ENCODE measurements around the gene CDC34. TPM values are rescaled to one million over a fixed set of nuclear protein-coding genes. Genes with fewer than 3 reads are reported as not detected.

CDC34 gene
- total RNA-seq, 1 experiment from 2014 or later, result 87.4 TPM

DNA sequence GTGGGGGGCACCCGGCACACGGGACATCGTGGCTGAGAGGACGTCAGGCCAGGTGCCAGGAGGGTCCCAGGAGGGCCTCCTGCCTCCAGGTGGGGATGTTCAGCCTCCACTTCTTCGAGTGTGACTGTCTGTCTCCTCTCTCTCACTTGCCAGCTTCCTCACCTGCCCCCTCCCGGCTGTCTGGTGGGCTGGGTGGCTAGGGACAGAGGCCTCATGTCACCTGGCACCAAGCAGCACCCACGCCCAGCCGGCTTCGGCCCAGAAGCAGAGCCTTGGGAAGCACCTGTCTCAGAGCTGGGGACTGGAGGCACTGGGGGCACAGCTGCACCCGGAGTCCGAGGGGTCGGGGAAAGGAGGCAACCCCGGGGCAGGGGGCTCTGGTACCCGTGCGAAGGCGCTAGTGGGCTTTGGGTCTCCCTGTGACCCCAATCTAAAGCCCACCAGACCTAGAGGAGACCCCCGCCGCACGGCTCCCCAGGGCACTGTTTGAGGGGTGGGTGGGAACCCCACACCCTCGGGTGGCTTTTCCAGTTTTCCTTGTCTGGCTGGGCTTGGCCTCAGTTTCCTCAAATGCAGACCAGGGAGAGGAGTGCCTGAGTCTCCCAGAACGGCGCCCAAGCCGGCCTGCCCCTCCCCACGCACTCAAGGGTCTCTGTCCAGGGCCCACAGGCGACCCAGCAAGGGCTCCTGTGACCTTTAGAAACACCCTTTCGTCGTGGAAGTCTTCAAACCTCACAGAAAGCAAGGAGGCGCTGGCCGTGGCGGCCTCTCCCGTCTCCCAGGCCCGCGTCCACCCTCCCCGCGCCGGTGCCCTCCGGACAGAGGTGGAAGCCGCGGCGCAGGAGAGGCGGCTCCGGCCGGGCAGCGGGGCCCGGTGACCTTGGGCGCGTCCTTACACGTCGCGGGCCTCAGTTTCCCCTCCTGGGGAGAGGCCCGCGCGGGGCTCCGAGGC, 57.5 kb downstream of the CDC34 start:
- ChIA-PET RAD21 (ENCODE audit: low non-redundant PET in 1 of 2, low total read pairs in 2 of 2, uncharacterized antibody in 2 of 2, unreplicated experiment in 2 of 2) (no interaction called here), POLR2A (no interaction called here), CTCF (interaction anchor here (0.7 kb wide), 1 partner anchor 13 kb away, joined by 4 read pairs; no protein-coding TSS in a partner anchor)
- intact Hi-C loops (cut with micrococcal nuclease), result loop anchor here (1.0 to 2.0 kb wide), 2 partner anchors 43 to 146 kb away; no protein-coding TSS in a partner anchor
- H3K4me1 ChIP-seq (ENCODE audit: control insufficient read depth in 1 of 2, insufficient read depth in 2 of 2, low read length in 2 of 2), result peaks cover 15 to 22% of the 10 kb centered on the region in 2 experiments
- no peak for TF ChIP-seq JUND (IDR thresholded peaks at IDR 0.05)
- no peak for TF ChIP-seq POLR2AphosphoS5 (IDR thresholded peaks at IDR 0.05; ENCODE audit: low read depth, low read length)
- TF ChIP-seq POLR2A (IDR thresholded peaks at IDR 0.05; ENCODE audit: borderline replicate concordance, extremely low read depth, insufficient read depth, insufficient read length), result no peak
- TF ChIP-seq RAD21 (IDR thresholded peaks at IDR 0.05; ENCODE audit: low read depth), result no peak
- TF ChIP-seq YY1 (IDR thresholded peaks at IDR 0.05; ENCODE audit: extremely low read depth, insufficient replicate concordance, low read depth, low read length), result no peak
- no peak for TF ChIP-seq CEBPB (IDR thresholded peaks at IDR 0.05; ENCODE audit: low read depth)
- no peak for TF ChIP-seq EZH2phosphoT487 (IDR thresholded peaks at IDR 0.05; ENCODE audit: borderline replicate concordance)
- TF ChIP-seq FOSL1 (IDR thresholded peaks at IDR 0.05; ENCODE audit: low read depth), result no peak
- TF ChIP-seq CBX3 (IDR thresholded peaks at IDR 0.05; ENCODE audit: low read depth), result no peak
- no peak for TF ChIP-seq SIN3A (IDR thresholded peaks at IDR 0.05; ENCODE audit: low read depth)
- no peak for TF ChIP-seq ZFX (IDR thresholded peaks at IDR 0.05)
- no peak for TF ChIP-seq EGR1 (IDR thresholded peaks at IDR 0.05; ENCODE audit: low read depth)
- no peak for TF ChIP-seq EZH2 (IDR thresholded peaks at IDR 0.05)
- no peak for TF ChIP-seq ELF1 (IDR thresholded peaks at IDR 0.05; ENCODE audit: borderline replicate concordance, low read depth)
- TF ChIP-seq SP1 (IDR thresholded peaks at IDR 0.05; ENCODE audit: low read depth), result no peak
- TF ChIP-seq SRF (IDR thresholded peaks at IDR 0.05; ENCODE audit: low read depth), result no peak
- TF ChIP-seq, protein P1, sequence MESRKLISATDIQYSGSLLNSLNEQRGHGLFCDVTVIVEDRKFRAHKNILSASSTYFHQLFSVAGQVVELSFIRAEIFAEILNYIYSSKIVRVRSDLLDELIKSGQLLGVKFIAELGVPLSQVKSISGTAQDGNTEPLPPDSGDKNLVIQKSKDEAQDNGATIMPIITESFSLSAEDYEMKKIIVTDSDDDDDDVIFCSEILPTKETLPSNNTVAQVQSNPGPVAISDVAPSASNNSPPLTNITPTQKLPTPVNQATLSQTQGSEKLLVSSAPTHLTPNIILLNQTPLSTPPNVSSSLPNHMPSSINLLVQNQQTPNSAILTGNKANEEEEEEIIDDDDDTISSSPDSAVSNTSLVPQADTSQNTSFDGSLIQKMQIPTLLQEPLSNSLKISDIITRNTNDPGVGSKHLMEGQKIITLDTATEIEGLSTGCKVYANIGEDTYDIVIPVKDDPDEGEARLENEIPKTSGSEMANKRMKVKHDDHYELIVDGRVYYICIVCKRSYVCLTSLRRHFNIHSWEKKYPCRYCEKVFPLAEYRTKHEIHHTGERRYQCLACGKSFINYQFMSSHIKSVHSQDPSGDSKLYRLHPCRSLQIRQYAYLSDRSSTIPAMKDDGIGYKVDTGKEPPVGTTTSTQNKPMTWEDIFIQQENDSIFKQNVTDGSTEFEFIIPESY (IDR thresholded peaks at IDR 0.05; ENCODE audit: extremely low read depth, insufficient replicate concordance, low read length), result no peak
- TF ChIP-seq, protein P2, sequence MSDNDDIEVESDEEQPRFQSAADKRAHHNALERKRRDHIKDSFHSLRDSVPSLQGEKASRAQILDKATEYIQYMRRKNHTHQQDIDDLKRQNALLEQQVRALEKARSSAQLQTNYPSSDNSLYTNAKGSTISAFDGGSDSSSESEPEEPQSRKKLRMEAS (IDR thresholded peaks at IDR 0.05), result no peak
- H2AFZ ChIP-seq (ENCODE audit: low read depth, low read length, poor library complexity, severe bottlenecking), result no peak overlapping the region
- no peaks in the 10 kb centered on the region for H3K9me2 ChIP-seq (ENCODE audit: insufficient read depth)
- DNase-seq (ENCODE audit: low read depth, low spot score) (no peak), ATAC-seq (0 out of 2 replicates have a peak, but pooled peaks have one; percentile 2)
- H3K9me3 ChIP-seq (ENCODE audit: control insufficient read depth in 1 of 2, insufficient read depth in 1 of 2, low read depth in 1 of 2, low read length in 2 of 2), result no peaks in the 10 kb centered on the region
- H3K36me3 ChIP-seq (ENCODE audit: control insufficient read depth in 1 of 2, insufficient read depth in 2 of 2, low read length in 2 of 2), result no peaks in the 10 kb centered on the region
- H3K4me2 ChIP-seq (ENCODE audit: low read length), result peak overlapping the region; percentile 83
- H3K9ac ChIP-seq (ENCODE audit: low read length), result peak overlapping the region; percentile 35
- peak overlapping the region; percentile 19 to 51 for H3K4me3 ChIP-seq (replicated peaks in 1 of 2; ENCODE audit: low read depth in 1 of 2, low read length in 2 of 2)
- H4K20me1 ChIP-seq (ENCODE audit: insufficient read depth), result no peaks in the 10 kb centered on the region
- no peaks in the 10 kb centered on the region for H3K79me2 ChIP-seq (ENCODE audit: insufficient read depth, low read length)
- BruUV-seq (replicated peaks), result no TSS peak
- no peaks in the 10 kb centered on the region for H3K27me3 ChIP-seq (ENCODE audit: insufficient read depth, low read length)
- no peak overlapping the region; the same call in 1 of the 2 replicates for H3K27ac ChIP-seq (ENCODE audit: low read depth, low read length)
